Ishikawa (cell line): Measurements from ENCODE around the gene TBC1D1.

Source experiments
- CEBPB ChIP-seq: IDR thresholded peaks from 2 replicates; pipeline ENCODE4 v1.6.1; 2012
- CREB1 ChIP-seq: IDR thresholded peaks from 2 replicates; pipeline ENCODE4 v1.6.1; 2012; ENCODE audit warnings: low read depth
- EGR1 ChIP-seq: IDR thresholded peaks from 2 replicates; pipeline ENCODE4 v1.6.1; 2012
- EP300 ChIP-seq: IDR thresholded peaks from 2 replicates; pipeline ENCODE4 v1.6.1; 2012; ENCODE audit warnings: borderline replicate concordance
- FOXM1 ChIP-seq: IDR thresholded peaks from 2 replicates; pipeline ENCODE4 v1.6.1; 2012; ENCODE audit warnings: low read depth, borderline replicate concordance
- MAX ChIP-seq: IDR thresholded peaks from 2 replicates; pipeline ENCODE4 v1.6.1; 2012
- NFIC ChIP-seq: IDR thresholded peaks from 2 replicates; pipeline ENCODE4 v1.6.1; 2012
- RAD21 ChIP-seq: IDR thresholded peaks from 2 replicates; pipeline ENCODE4 v1.6.1; 2012; ENCODE audit warnings: low read depth
- TAF1 ChIP-seq: IDR thresholded peaks from 2 replicates; pipeline ENCODE4 v1.6.1; 2012; ENCODE audit warnings: low read depth, mild to moderate bottlenecking
- TCF12 ChIP-seq: IDR thresholded peaks from 2 replicates; pipeline ENCODE4 v1.6.1; 2012; ENCODE audit warnings: low read depth
- TEAD4 ChIP-seq: IDR thresholded peaks from 2 replicates; pipeline ENCODE4 v1.6.1; 2012
- USF1 ChIP-seq: IDR thresholded peaks from 2 replicates; pipeline ENCODE4 v1.6.1; 2012
- YY1 ChIP-seq: IDR thresholded peaks from 2 replicates; pipeline ENCODE4 v1.6.1; 2012; ENCODE audit warnings: low read depth
- ZBTB7A ChIP-seq: IDR thresholded peaks from 2 replicates; pipeline ENCODE4 v1.6.1; 2012; ENCODE audit warnings: low read depth
- TF ChIP-seq, protein P1 (sequence below): IDR thresholded peaks from 2 replicates; pipeline ENCODE4 v1.6.1; 2012; ENCODE audit warnings: low read depth, mild to moderate bottlenecking

TBC1D1 gene

GRCh38 chr4:38055566-38055965 lies 164.7 kb downstream of the TBC1D1 start:
- TF ChIP-seq FOXM1 = no peak
- TF ChIP-seq TAF1 = no peak
- no peak for TF ChIP-seq NFIC
- no peak for TF ChIP-seq EGR1
- no peak for TF ChIP-seq ZBTB7A

- TF ChIP-seq CREB1 = no peak
- no peak for TF ChIP-seq NFIC
- no peak for TF ChIP-seq EGR1
- TF ChIP-seq, protein P1, sequence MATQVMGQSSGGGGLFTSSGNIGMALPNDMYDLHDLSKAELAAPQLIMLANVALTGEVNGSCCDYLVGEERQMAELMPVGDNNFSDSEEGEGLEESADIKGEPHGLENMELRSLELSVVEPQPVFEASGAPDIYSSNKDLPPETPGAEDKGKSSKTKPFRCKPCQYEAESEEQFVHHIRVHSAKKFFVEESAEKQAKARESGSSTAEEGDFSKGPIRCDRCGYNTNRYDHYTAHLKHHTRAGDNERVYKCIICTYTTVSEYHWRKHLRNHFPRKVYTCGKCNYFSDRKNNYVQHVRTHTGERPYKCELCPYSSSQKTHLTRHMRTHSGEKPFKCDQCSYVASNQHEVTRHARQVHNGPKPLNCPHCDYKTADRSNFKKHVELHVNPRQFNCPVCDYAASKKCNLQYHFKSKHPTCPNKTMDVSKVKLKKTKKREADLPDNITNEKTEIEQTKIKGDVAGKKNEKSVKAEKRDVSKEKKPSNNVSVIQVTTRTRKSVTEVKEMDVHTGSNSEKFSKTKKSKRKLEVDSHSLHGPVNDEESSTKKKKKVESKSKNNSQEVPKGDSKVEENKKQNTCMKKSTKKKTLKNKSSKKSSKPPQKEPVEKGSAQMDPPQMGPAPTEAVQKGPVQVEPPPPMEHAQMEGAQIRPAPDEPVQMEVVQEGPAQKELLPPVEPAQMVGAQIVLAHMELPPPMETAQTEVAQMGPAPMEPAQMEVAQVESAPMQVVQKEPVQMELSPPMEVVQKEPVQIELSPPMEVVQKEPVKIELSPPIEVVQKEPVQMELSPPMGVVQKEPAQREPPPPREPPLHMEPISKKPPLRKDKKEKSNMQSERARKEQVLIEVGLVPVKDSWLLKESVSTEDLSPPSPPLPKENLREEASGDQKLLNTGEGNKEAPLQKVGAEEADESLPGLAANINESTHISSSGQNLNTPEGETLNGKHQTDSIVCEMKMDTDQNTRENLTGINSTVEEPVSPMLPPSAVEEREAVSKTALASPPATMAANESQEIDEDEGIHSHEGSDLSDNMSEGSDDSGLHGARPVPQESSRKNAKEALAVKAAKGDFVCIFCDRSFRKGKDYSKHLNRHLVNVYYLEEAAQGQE = no peak
- no peak for TF ChIP-seq YY1
- no peak for TF ChIP-seq ZBTB7A
- TF ChIP-seq TEAD4 = no peak
- no peak for TF ChIP-seq RAD21
- TF ChIP-seq FOXM1 = no peak
- TF ChIP-seq CEBPB = no peak
- TF ChIP-seq EP300 = no peak
- TF ChIP-seq TAF1 = no peak
- TF ChIP-seq TCF12 = no peak
- no peak for TF ChIP-seq MAX
- no peak for TF ChIP-seq USF1
Measured at GRCh38 chr4:38056011-38056685, 165.3 kb downstream of the TBC1D1 start.

DNA sequence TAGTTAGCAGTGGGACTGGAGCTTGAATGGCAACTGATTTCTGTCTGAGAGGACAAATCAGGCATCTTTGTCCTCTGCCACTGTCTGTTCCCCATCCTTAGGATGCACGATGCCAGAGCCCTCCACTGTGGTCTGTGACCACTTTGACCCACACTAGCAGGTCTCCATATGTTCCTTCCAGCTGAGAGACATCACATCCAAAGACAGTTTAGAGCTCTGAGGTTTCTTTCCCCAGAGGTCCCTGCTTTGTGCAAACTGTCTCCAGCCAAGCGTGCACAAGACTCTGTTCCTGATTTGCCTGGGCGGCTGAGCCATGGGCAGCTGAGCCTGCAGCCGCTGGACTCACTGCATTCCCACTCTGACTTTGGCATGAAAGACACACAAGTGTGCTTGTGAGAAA lies 167.3 kb downstream of the TBC1D1 start:
- no peak for TF ChIP-seq EP300
- TF ChIP-seq RAD21 = no peak
- TF ChIP-seq CREB1 = no peak
- TF ChIP-seq USF1 = no peak
- no peak for TF ChIP-seq YY1
- TF ChIP-seq NFIC = no peak
- TF ChIP-seq MAX = no peak
- no peak for TF ChIP-seq ZBTB7A
- no peak for TF ChIP-seq TEAD4
- no peak for TF ChIP-seq CEBPB
- TF ChIP-seq, protein P1 = no peak
- no peak for TF ChIP-seq FOXM1
- no peak for TF ChIP-seq TAF1
- TF ChIP-seq TCF12 = no peak
- no peak for TF ChIP-seq EGR1

GRCh38 chr4:38060829-38061431 lies 170.0 kb downstream of the TBC1D1 start:
- no peak for TF ChIP-seq TEAD4
- TF ChIP-seq CEBPB = no peak
- no peak for TF ChIP-seq TCF12
- TF ChIP-seq MAX = no peak
- no peak for TF ChIP-seq YY1
- no peak for TF ChIP-seq CREB1
- TF ChIP-seq USF1 = no peak
- no peak for TF ChIP-seq ZBTB7A
- no peak for TF ChIP-seq NFIC
- TF ChIP-seq EP300 = no peak
- TF ChIP-seq RAD21 = no peak
- TF ChIP-seq FOXM1 = no peak
- TF ChIP-seq TAF1 = no peak
- TF ChIP-seq, protein P1 = no peak
- no peak for TF ChIP-seq EGR1
